Measurements from ENCODE around the gene ABHD8.

DNA sequence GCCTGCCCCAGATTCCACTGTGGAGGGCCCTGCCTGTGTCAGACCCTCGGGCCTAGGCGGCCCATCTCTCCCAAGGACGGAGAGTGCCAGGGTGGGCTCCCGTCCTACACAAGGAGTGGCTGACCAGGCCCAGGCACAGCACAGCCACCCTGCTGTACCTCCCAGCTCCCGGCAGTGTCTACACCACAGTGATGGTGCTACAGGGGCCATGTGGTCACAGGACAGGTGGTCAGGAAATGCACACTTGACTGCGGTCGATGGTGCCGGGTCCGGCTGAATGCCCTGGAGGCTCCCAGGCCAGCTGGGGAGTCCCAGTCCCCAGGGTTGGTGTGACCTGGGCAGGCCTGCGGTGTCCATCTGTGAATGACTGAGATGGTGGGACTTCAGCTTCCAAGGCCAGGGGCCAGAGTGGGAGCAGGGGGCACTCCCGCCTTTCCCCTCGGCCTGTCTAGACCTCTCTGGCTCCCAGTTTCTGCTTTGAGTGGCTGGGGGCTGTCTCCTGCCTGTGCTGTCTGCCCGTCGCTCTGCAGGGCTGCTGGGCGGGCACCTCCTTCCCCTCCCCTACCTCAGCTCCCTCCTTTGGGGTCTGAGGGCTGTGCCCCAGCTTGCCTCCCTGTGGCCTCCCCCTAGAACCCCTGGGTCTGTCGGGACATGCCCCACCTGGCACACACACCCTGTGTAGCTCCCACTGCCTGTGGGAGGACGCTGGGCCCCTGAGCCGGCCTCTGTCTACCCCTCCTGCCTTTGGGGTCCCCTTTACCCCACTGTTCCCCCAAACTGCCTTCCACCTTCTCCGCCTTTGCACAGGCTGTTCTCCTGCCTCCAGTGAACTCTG, 18.6 kb upstream of the ABHD8 start:
- TF ChIP-seq POLR2AphosphoS5 (IDR thresholded peaks at IDR 0.05; ENCODE audit: low read depth, low read length), result no peak
- TF ChIP-seq TAF1 (IDR thresholded peaks at IDR 0.05; ENCODE audit: borderline replicate concordance, insufficient read depth, low read length), result no peak
- TF ChIP-seq SIN3A (IDR thresholded peaks at IDR 0.05; ENCODE audit: borderline replicate concordance, insufficient read depth, low read length), result no peak
- TF ChIP-seq, protein P1, sequence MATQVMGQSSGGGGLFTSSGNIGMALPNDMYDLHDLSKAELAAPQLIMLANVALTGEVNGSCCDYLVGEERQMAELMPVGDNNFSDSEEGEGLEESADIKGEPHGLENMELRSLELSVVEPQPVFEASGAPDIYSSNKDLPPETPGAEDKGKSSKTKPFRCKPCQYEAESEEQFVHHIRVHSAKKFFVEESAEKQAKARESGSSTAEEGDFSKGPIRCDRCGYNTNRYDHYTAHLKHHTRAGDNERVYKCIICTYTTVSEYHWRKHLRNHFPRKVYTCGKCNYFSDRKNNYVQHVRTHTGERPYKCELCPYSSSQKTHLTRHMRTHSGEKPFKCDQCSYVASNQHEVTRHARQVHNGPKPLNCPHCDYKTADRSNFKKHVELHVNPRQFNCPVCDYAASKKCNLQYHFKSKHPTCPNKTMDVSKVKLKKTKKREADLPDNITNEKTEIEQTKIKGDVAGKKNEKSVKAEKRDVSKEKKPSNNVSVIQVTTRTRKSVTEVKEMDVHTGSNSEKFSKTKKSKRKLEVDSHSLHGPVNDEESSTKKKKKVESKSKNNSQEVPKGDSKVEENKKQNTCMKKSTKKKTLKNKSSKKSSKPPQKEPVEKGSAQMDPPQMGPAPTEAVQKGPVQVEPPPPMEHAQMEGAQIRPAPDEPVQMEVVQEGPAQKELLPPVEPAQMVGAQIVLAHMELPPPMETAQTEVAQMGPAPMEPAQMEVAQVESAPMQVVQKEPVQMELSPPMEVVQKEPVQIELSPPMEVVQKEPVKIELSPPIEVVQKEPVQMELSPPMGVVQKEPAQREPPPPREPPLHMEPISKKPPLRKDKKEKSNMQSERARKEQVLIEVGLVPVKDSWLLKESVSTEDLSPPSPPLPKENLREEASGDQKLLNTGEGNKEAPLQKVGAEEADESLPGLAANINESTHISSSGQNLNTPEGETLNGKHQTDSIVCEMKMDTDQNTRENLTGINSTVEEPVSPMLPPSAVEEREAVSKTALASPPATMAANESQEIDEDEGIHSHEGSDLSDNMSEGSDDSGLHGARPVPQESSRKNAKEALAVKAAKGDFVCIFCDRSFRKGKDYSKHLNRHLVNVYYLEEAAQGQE (IDR thresholded peaks at IDR 0.05; ENCODE audit: insufficient read depth in 1 of 2, low read depth in 2 of 2, low read length in 2 of 2), result no peak
